ENCODE data around the gene CDH15. TPM values are rescaled to one million over a fixed set of nuclear protein-coding genes. Genes with fewer than 3 reads are reported as not detected.
"Not testable (repeated sequence)": the region's sequence is repeated elsewhere in the genome, so short reads cannot be mapped to it uniquely, and the experiment has no call there.

The CDH15 gene
- total and polyA plus RNA-seq, 7 experiments from 2014 or later, result not detected

DNA sequence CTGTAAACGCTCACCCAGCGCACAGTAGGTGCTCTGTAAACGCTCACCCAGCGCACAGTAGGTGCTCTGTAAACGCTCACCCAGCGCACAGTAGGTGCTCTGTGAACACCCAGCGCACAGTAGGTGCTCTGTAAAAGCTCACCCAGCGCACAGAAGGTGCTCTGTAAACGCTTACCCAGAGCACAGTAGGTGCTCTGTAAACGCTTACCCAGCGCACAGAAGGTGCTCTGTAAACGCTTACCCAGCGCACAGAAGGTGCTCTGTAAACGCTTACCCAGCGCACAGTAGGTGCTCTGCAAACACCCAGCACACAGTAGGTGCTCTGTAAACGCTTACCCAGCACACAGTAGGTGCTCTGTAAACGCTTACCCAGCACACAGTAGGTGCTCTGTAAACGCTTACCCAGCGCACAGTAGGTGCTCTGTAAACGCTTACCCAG lies 15.1 kb downstream of the CDH15 start:
- CTCF ChIA-PET; H3K9me3 ChIP-seq (ENCODE audit: control insufficient read depth in 2 of 3, low read length in 3 of 3); H3K36me3 Mint-ChIP-seq; H3K4me1 ChIP-seq (ENCODE audit: control insufficient read depth in 2 of 2, insufficient read depth in 2 of 2, low read length in 2 of 2); H3K36me3 ChIP-seq (ENCODE audit: control insufficient read depth in 2 of 3, insufficient read depth in 3 of 3, low read length in 3 of 3); H3K4me3 Mint-ChIP-seq; H3K27me3 Mint-ChIP-seq; intact Hi-C loops (cut with micrococcal nuclease); POLR2A ChIA-PET; H3K27me3 ChIP-seq (ENCODE audit: control insufficient read depth in 2 of 2, insufficient read depth in 2 of 2, low read length in 2 of 2); H3K27ac Mint-ChIP-seq; ATAC-seq; H3K4me3 ChIP-seq (ENCODE audit: low read length); H3K27ac ChIP-seq (ENCODE audit: low read depth, low read length): not testable (repeated sequence)
- Mint-ChIP-seq H3K4me1 (peaks cover 0 to 18% (median 6%) of the 10 kb centered on the region in 7 donors), H3K9me3 (peaks cover 0 to 12% (median 0%) of the 10 kb centered on the region in 11 donors)
- peak in 1 of 9 donors; percentile 11 for DNase-seq

DNA sequence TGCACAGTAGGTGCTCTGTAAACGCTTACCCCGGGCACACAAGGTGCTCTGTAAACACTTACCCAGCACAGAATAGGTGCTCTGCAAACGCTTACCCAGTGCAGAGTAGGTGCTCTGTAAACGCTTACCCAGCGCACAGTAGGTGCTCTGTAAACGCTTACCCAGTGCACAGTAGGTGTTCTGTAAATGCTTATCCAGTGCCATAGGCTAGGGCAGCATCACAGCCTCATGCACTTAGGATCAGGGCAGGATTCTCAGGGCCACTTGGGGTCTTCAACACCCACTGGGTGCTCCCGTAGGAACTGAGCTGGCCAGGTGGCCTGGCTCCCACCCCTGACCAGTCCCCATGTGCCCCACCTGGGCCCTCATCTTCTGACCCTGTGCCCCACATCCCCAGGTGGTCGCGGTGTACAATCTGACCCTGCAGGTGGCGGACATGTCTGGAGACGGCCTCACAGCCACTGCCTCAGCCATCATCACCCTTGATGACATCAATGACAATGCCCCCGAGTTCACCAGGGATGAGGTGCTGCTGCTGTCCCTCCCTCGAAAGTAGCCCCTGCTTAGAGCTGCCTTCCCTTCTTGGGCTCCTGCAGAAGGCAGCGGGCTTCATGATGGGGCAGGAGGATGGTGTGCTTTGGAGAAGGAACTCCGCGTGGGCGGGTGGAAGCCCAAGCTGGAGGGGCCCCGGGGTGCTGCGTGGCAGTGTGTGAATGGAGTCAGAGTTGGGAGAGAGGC lies 15.7 kb downstream of the CDH15 start:
- Histone ChIP-seq H3K4me1 (ENCODE audit: control insufficient read depth in 2 of 2, insufficient read depth in 2 of 2, low read length in 2 of 2) (no peaks in the 10 kb centered on the region), H3K36me3 (ENCODE audit: control insufficient read depth in 2 of 3, insufficient read depth in 3 of 3, low read length in 3 of 3) (no peaks in the 10 kb centered on the region), H3K27ac (ENCODE audit: low read depth, low read length) (no peak overlapping the region), H3K4me3 (ENCODE audit: low read length) (no peak overlapping the region), H3K27me3 (ENCODE audit: control insufficient read depth in 2 of 2, insufficient read depth in 2 of 2, low read length in 2 of 2) (no peaks in the 10 kb centered on the region), H3K9me3 (ENCODE audit: control insufficient read depth in 2 of 3, low read length in 3 of 3) (no peaks in the 10 kb centered on the region)
- Mint-ChIP-seq H3K36me3 (no peaks in the 10 kb centered on the region), H3K27ac (peak overlapping the region in 8 of 9 donors; percentile 26 to 91 (median 77)), H3K27me3 (peaks cover 0 to 3% (median 0%) of the 10 kb centered on the region in 5 donors), H3K4me1 (peaks cover 0 to 16% (median 6%) of the 10 kb centered on the region in 7 donors), H3K9me3 (peaks cover 0 to 12% (median 0%) of the 10 kb centered on the region in 11 donors), H3K4me3 (peak overlapping the region in 3 of 10 donors; percentile 14 to 59 (median 15))
- DNase-seq, result peak in 6 of 9 donors; percentile 40 to 62 (median 53)
- peak; percentile 62 for ATAC-seq
- CTCF ChIA-PET, result no interaction called here
- intact Hi-C loops (cut with micrococcal nuclease), result no loop called here
- POLR2A ChIA-PET, result no interaction called here

DNA sequence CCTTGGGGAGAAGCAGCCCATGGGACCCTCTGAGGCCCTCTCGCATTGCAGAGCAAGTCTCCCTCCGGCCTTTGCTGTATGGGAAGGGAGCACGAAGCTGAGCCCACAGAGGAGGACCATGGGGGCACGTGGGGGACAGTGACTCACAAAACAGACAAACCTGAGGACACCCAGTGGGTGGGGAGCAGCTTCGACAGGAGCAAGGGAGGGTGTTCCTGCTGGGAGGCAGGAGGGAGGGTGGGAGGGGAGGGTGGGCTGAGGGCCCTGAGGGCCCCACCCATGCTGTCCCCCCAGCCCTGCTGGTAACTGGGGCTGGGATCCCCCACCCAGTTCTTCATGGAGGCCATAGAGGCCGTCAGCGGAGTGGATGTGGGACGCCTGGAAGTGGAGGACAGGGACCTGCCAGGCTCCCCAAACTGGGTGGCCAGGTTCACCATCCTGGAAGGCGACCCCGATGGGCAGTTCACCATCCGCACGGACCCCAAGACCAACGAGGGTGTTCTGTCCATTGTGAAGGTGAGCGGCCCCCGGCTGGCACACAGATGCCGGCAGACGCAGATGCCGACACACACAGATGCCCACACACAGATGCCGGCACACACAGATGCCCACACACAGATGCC lies 16.3 kb downstream of the CDH15 start:
- Mint-ChIP-seq H3K4me3 (peak overlapping the region in 2 of 10 donors; percentile 14 to 59), H3K27ac (peak overlapping the region in 7 of 9 donors; percentile 26 to 91 (median 78)), H3K36me3 (no peaks in the 10 kb centered on the region), H3K9me3 (peaks cover 0 to 12% (median 0%) of the 10 kb centered on the region in 11 donors), H3K27me3 (peaks cover 0 to 3% (median 0%) of the 10 kb centered on the region in 5 donors), H3K4me1 (peaks cover 0 to 9% (median 0%) of the 10 kb centered on the region in 7 donors)
- peak; percentile 22 for ATAC-seq
- Histone ChIP-seq H3K9me3 (ENCODE audit: control insufficient read depth in 2 of 3, low read length in 3 of 3) (no peaks in the 10 kb centered on the region), H3K36me3 (ENCODE audit: control insufficient read depth in 2 of 3, insufficient read depth in 3 of 3, low read length in 3 of 3) (no peaks in the 10 kb centered on the region), H3K27me3 (ENCODE audit: control insufficient read depth in 2 of 2, insufficient read depth in 2 of 2, low read length in 2 of 2) (no peaks in the 10 kb centered on the region), H3K4me3 (ENCODE audit: low read length) (no peak overlapping the region), H3K4me1 (ENCODE audit: control insufficient read depth in 2 of 2, insufficient read depth in 2 of 2, low read length in 2 of 2) (no peaks in the 10 kb centered on the region), H3K27ac (ENCODE audit: low read depth, low read length) (no peak overlapping the region)
- intact Hi-C loops (cut with micrococcal nuclease), result no loop called here
- no peak for DNase-seq
- POLR2A ChIA-PET, result no interaction called here
- CTCF ChIA-PET, result no interaction called here

DNA sequence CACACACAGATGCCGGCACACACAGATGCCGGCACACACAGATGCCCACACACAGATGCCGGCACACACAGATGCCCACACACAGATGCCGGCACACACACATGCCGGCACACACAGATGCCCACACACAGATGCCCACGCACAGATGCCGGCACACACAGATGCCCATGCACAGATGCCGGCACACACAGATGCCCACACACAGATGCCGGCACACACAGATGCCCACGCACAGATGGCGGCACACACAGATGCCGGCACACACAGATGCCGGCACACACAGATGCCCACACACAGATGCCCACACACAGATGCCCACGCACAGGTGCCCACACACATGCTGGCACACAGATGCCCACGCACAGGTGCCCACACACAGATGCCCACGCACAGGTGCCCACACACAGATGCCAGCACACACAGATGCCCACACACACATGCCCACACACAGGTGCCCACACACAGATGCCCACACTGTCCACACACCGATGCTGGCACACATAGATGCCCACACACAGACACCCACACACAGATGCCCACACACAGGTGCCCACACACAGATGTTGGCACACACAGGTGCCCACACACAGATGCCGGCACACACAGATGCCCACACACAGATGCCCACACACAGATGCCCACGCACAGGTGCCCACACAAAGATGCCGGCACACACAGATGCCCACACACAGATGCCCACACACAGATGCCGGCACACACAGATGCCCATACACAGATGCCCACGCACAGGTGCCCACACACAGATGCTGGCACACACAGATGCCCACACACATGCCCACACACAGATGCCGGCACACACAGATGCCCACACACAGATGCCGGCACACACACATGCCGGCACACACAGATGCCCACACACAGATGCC lies 17.2 kb downstream of the CDH15 start:
- H3K4me1 Mint-ChIP-seq; ATAC-seq; H3K4me1 ChIP-seq (ENCODE audit: control insufficient read depth in 2 of 2, insufficient read depth in 2 of 2, low read length in 2 of 2); H3K27me3 ChIP-seq (ENCODE audit: control insufficient read depth in 2 of 2, insufficient read depth in 2 of 2, low read length in 2 of 2); H3K4me3 ChIP-seq (ENCODE audit: low read length); POLR2A ChIA-PET; DNase-seq; H3K36me3 Mint-ChIP-seq; CTCF ChIA-PET; H3K9me3 ChIP-seq (ENCODE audit: control insufficient read depth in 2 of 3, low read length in 3 of 3); H3K27ac ChIP-seq (ENCODE audit: low read depth, low read length); H3K36me3 ChIP-seq (ENCODE audit: control insufficient read depth in 2 of 3, insufficient read depth in 3 of 3, low read length in 3 of 3); H3K4me3 Mint-ChIP-seq; intact Hi-C loops (cut with micrococcal nuclease); H3K27me3 Mint-ChIP-seq: not testable (repeated sequence)
- Mint-ChIP-seq H3K27ac (peak overlapping the region in 4 of 9 donors; percentile 11 to 74 (median 39)), H3K9me3 (peaks cover 0 to 12% (median 0%) of the 10 kb centered on the region in 11 donors)

DNA sequence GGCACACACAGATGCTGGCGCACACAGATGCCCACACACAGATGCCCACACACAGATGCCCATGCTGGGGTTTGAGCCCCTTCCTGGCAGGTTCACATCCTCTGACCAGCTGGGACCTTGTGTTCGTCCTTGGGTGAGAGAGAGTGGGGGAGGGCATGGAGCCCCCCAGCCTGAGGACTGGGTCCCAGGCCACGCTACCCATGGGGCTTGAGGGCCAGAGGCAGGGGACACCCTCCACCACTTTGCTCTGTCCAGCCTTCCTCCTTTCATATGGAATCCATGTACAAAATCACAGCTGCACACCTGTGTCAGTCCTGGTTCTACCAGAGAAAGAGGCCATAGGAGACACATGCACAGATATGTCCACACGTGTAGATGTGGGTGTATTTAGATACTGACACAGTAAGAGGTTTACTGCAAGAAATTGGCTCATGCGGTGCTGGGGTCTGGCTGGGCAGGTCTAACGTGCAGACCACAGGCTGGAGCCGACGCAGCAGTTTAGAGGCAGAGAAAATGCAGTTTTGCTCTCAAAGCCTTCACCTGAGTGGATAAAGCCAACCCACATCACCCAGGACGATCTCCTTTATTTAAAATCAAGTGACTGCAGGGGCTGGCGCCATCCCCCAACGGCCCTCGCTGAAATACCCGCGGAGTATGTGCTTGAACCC lies 17.9 kb downstream of the CDH15 start:
- Histone ChIP-seq H3K9me3 (ENCODE audit: control insufficient read depth in 2 of 3, low read length in 3 of 3) (no peaks in the 10 kb centered on the region), H3K36me3 (ENCODE audit: control insufficient read depth in 2 of 3, insufficient read depth in 3 of 3, low read length in 3 of 3) (no peaks in the 10 kb centered on the region), H3K4me1 (ENCODE audit: control insufficient read depth in 2 of 2, insufficient read depth in 2 of 2, low read length in 2 of 2) (no peaks in the 10 kb centered on the region), H3K27me3 (ENCODE audit: control insufficient read depth in 2 of 2, insufficient read depth in 2 of 2, low read length in 2 of 2) (no peaks in the 10 kb centered on the region), H3K4me3 (ENCODE audit: low read length) (no peak overlapping the region), H3K27ac (ENCODE audit: low read depth, low read length) (no peak overlapping the region)
- H3K4me1 Mint-ChIP-seq, result peaks cover 0 to 6% (median 0%) of the 10 kb centered on the region in 7 donors
- ChIA-PET POLR2A (no interaction called here), CTCF (no interaction called here)
- intact Hi-C loops (cut with micrococcal nuclease), result no loop called here
- H3K27ac Mint-ChIP-seq, result peak overlapping the region in 4 of 9 donors; percentile 11 to 74 (median 39)
- peaks cover 0 to 3% (median 0%) of the 10 kb centered on the region in 5 donors for H3K27me3 Mint-ChIP-seq
- DNase-seq (no peak), ATAC-seq (no peak)
- H3K4me3 Mint-ChIP-seq, result peak overlapping the region in 2 of 10 donors; percentile 10 to 29
- H3K9me3 Mint-ChIP-seq, result peaks cover 0 to 12% (median 0%) of the 10 kb centered on the region in 11 donors
- no peaks in the 10 kb centered on the region for H3K36me3 Mint-ChIP-seq
